B cell (primary cell): ENCODE results near the gene FBXO24. TPM values are rescaled to one million over a fixed set of nuclear protein-coding genes. Genes with fewer than 3 reads are reported as not detected.
A peak's percentile ranks its signal among the peaks of the same experiment; 100 is the strongest.

Experiments
- ATAC-seq: fragments of 200-7000 bp; cut with Tn5 transposase; one replicate; pipeline ENCODE4 v1.10.0; 2021; ENCODE audit warnings: low read depth, mild to moderate bottlenecking, moderate number of reproducible peaks, moderate library complexity
- CTCF ChIA-PET: fragments of 350-600 bp; sonication (Branson Sonifier 250); formaldehyde crosslinking; loops from one replicate; lab custom pipeline; 2021; ENCODE audit warnings: antibody characterized with exemption, inconsistent platforms; lab: Charles Lee
- POLR2A ChIA-PET: fragments of 350-600 bp; sonication (Branson Sonifier 250); formaldehyde crosslinking; loops from one replicate; lab custom pipeline; 2021; ENCODE audit warnings: antibody characterized with exemption; lab: Charles Lee
- DNase-seq: peaks from one replicate; pipeline ENCODE4 v3.0.0; 2013
- H2AFZ ChIP-seq: 2 replicates; pipeline ENCODE4 v1.6.1; 2012; ENCODE audit warnings: mild to moderate bottlenecking, low read depth, low read length; ENCODE audit not compliant: insufficient read depth, poor library complexity, severe bottlenecking
- H3K27ac ChIP-seq, 2 donors: 1 replicate in 1 of 2; 2 replicates in 1 of 2; pipeline ENCODE4 v1.5.1; 2012 to 2013; ENCODE audit warnings: low read length in 2 of 2, mild to moderate bottlenecking in 2 of 2, moderate library complexity in 1 of 2
- H3K27me3 ChIP-seq, 4 experiments: fragments of 200-600 bp in 1 of 4; sonication (generic) in 1 of 4; replicated peaks in 1 of 4; 1 replicate in 2 of 4; 2 replicates in 2 of 4; pipeline versions ENCODE4 v1.6.1 to v1.7.0; 2013 to 2016; ENCODE audit warnings: low read length in 3 of 4, mild to moderate bottlenecking in 2 of 4, mixed read lengths in 1 of 4, moderate library complexity in 1 of 4; ENCODE audit not compliant: insufficient read depth in 4 of 4, control insufficient read depth in 3 of 4; ENCODE audit errors: control extremely low read depth in 1 of 4
- H3K36me3 ChIP-seq, 2 experiments: replicated peaks in 1 of 2; 1 replicate in 1 of 2; 2 replicates in 1 of 2; pipeline versions ENCODE4 v1.6.1 to v1.7.1; 2013; ENCODE audit warnings: low read length in 1 of 2; ENCODE audit not compliant: insufficient read depth in 2 of 2, control insufficient read depth in 1 of 2; ENCODE audit errors: control extremely low read depth in 1 of 2, extremely low read depth in 1 of 2
- H3K4me1 ChIP-seq, 2 donors: fragments of 200-600 bp in 1 of 2; sonication (generic) in 1 of 2; 1 replicate in 1 of 2; 2 replicates in 1 of 2; pipeline versions ENCODE4 v1.5.1 to v1.6.1; 2013 to 2017; ENCODE audit warnings: low read length in 2 of 2; ENCODE audit not compliant: control insufficient read depth in 2 of 2, insufficient read depth in 2 of 2
- H3K4me2 ChIP-seq: replicated peaks from 2 replicates; pipeline ENCODE3; 2012; ENCODE audit warnings: mild to moderate bottlenecking, low read depth, low read length; ENCODE audit not compliant: poor library complexity, severe bottlenecking
- H3K4me3 ChIP-seq, 5 experiments: fragments of 200-600 bp in 1 of 5; sonication (generic) in 1 of 5; 1 replicate in 3 of 5; 2 replicates in 2 of 5; pipeline versions ENCODE4 v1.5.1 to v1.7.0; 2011 to 2016; ENCODE audit warnings: low read length in 4 of 5, mild to moderate bottlenecking in 4 of 5, low read depth in 2 of 5, control low read depth in 1 of 5, moderate library complexity in 1 of 5; ENCODE audit not compliant: insufficient read depth in 1 of 5; ENCODE audit errors: control extremely low read depth in 1 of 5, extremely low read depth in 1 of 5
- H3K79me2 ChIP-seq: fragments of 200-600 bp; sonication (generic); one replicate; pipeline ENCODE4 v1.6.0; 2016; ENCODE audit warnings: low read length; ENCODE audit not compliant: control insufficient read depth, insufficient read depth
- H3K9ac ChIP-seq: fragments of 200-600 bp; sonication (generic); 2 replicates; pipeline ENCODE4 v1.6.1; 2017; ENCODE audit warnings: mild to moderate bottlenecking, low read length, moderate library complexity
- H3K9me3 ChIP-seq, 3 donors: one replicate each; pipeline versions ENCODE4 v1.6.1 to v1.7.1; 2013; ENCODE audit warnings: low read length in 2 of 3; ENCODE audit not compliant: control insufficient read depth in 2 of 3, insufficient read depth in 1 of 3; ENCODE audit errors: control extremely low read depth in 1 of 3
- H4K20me1 ChIP-seq: 2 replicates; pipeline ENCODE4 v1.6.0; 2012; ENCODE audit warnings: mild to moderate bottlenecking, low read length; ENCODE audit not compliant: insufficient read depth, control insufficient read depth, poor library complexity, severe bottlenecking
- H3K27ac Mint-ChIP-seq: one replicate; pipeline ENCODE4 v1.8.0; 2021; ENCODE audit warnings: mixed read lengths
- H3K27me3 Mint-ChIP-seq: one replicate; pipeline ENCODE4 v1.8.0; 2021; ENCODE audit warnings: mixed read lengths
- H3K4me1 Mint-ChIP-seq: one replicate; pipeline ENCODE4 v1.8.0; 2021; ENCODE audit warnings: mixed read lengths
- H3K4me3 Mint-ChIP-seq: one replicate; pipeline ENCODE4 v1.8.0; 2021; ENCODE audit warnings: mixed read lengths
- H3K9me3 Mint-ChIP-seq: one replicate; pipeline ENCODE4 v1.8.0; 2022; ENCODE audit warnings: mixed read lengths; ENCODE audit not compliant: insufficient read depth
- EZH2 ChIP-seq: IDR thresholded peaks from 2 replicates; pipeline ENCODE4 v1.6.1; 2012; ENCODE audit warnings: borderline replicate concordance, low read depth, mild to moderate bottlenecking, moderate library complexity, low read length; ENCODE audit not compliant: insufficient read depth, poor library complexity, severe bottlenecking
- WGBS: methylation state at CpG from one replicate; pipeline ENCODE4 v1.1.5; 2013; ENCODE audit warnings: missing lambda C conversion rate; ENCODE audit not compliant: insufficient coverage; 5-methylcytosine and 5-hydroxymethylcytosine counted together
- intact Hi-C: fragments of 100-400 bp; cut with micrococcal nuclease; formaldehyde crosslinking; loops from one replicate; pipeline ENCODE4 v1.10.0; 2022
- polyA plus RNA-seq: library from polyadenylated mRNA; depleted of rRNA; stranded (reverse); fragments of >200 nt; gene quantifications from 2 replicates; pipeline ENCODE4 v1.2.3, GENCODE V29; 2012
- total RNA-seq, 2 donors: library from RNA; stranded (reverse); fragments of 120-200 nt in 1 of 2; gene quantifications; 1 replicate in 1 of 2; 2 replicates in 1 of 2; pipeline versions ENCODE4 v1.2.3 to v1.2.4, GENCODE V29; 2013 to 2022
- TF ChIP-seq, protein P1 (sequence below): fragments of 200-600 bp; IDR thresholded peaks from one replicate; pipeline ENCODE4 v1.8.0; 2022; ENCODE audit warnings: antibody characterized with exemption, mild to moderate bottlenecking

The FBXO24 gene
- total and polyA plus RNA-seq, 2 donors (not counting 1 experiment from before 2014, with no cell fraction given) = 1.2 to 1.6 TPM

DNA sequence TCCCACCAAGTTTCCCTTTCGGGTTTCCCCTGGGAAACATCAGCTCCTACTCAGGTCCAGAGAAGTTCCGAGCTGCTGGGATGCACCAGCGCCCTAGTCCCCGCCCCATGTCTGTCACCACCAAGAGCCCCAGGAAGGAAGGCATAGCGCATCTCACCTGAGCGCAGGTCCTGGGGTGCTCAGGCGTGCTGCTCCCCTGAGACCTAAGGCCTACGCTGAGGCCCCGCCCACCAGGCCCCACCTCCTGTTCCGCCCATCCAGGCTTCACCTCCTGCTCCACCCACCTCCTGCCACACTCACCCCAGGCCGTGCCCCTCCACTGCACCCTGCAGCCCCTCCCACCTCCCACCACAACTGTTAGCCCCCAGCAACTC lies 56.4 kb downstream of the FBXO24 start:
- Histone ChIP-seq H3K4me3 (peak overlapping the region in 1 of 5 experiments; percentile 29), H3K4me2 (peak overlapping the region; percentile 57), H2AFZ (no peak overlapping the region), H3K79me2 (no peaks in the 10 kb centered on the region), H3K36me3 (no peaks in the 10 kb centered on the region), H3K9me3 (peaks cover 0 to 9% (median 0%) of the 10 kb centered on the region in 3 donors), H3K9ac (no peak overlapping the region), H3K4me1 (peaks cover 4 to 10% of the 10 kb centered on the region in 2 donors), H3K27ac (no peak overlapping the region), H4K20me1 (no peaks in the 10 kb centered on the region), H3K27me3 (peaks cover 0 to 19% (median 2%) of the 10 kb centered on the region in 4 experiments)
- Mint-ChIP-seq H3K4me3 (no peak overlapping the region), H3K27me3 (peaks cover 11% of the 10 kb centered on the region), H3K27ac (no peak overlapping the region), H3K4me1 (peaks cover 8% of the 10 kb centered on the region), H3K9me3 (no peaks in the 10 kb centered on the region)
- ChIA-PET POLR2A (no interaction called here), CTCF (interaction anchor here (1.0 to 1.3 kb wide), 2 partner anchors 10 to 30 kb away, joined by 3 to 5 read pairs; partner anchors contain the start of gene MOSPD3)
- DNase-seq (peak; percentile 82), ATAC-seq (peak; percentile 94)
- intact Hi-C loops = no loop called here
- 63% methylated on average over 11 of the region's 11 CpGs for WGBS
- TF ChIP-seq, protein P1, sequence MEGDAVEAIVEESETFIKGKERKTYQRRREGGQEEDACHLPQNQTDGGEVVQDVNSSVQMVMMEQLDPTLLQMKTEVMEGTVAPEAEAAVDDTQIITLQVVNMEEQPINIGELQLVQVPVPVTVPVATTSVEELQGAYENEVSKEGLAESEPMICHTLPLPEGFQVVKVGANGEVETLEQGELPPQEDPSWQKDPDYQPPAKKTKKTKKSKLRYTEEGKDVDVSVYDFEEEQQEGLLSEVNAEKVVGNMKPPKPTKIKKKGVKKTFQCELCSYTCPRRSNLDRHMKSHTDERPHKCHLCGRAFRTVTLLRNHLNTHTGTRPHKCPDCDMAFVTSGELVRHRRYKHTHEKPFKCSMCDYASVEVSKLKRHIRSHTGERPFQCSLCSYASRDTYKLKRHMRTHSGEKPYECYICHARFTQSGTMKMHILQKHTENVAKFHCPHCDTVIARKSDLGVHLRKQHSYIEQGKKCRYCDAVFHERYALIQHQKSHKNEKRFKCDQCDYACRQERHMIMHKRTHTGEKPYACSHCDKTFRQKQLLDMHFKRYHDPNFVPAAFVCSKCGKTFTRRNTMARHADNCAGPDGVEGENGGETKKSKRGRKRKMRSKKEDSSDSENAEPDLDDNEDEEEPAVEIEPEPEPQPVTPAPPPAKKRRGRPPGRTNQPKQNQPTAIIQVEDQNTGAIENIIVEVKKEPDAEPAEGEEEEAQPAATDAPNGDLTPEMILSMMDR = no peak
- TF ChIP-seq EZH2 = no peak

DNA sequence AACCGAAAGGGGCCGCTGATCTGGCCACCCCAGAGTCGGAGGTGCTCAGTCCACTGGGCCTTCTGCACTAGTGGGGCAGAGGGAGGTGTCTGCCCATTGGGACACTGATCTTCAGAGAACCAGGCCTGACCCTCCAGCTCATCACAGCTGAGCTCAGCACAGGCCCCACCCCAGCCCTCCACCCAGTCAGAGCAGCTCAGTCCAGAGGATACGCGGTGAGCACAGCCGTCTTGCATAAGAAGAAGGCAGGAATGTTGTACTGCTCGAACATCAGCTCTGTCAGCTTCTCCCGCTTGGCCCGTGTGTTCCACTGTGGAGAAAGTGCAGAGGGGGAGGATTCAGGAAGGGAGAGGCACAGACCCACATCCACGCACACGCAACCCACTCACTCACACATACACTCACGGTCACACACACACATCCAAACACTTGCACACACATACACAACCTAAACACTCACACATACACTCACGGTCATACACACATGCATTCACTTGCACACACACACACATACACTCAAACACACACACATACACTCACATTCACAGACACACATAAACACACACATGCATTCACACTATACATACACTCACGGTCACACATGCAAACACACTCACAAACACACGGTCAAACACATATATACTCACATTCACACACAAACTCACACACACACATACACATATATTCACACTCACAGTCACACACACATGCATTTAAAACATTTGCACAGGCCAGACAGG lies 63.9 kb downstream of the FBXO24 start:
- Mint-ChIP-seq H3K27ac (no peak overlapping the region), H3K27me3 (peaks cover 39% of the 10 kb centered on the region), H3K9me3 (no peaks in the 10 kb centered on the region), H3K4me1 (no peaks in the 10 kb centered on the region), H3K4me3 (no peak overlapping the region)
- WGBS = 97% methylated on average over 9 of the region's 15 CpGs
- peaks cover 0 to 2% (median 0%) of the 10 kb centered on the region in 3 donors for H3K9me3 ChIP-seq
- POLR2A ChIA-PET = interaction anchor here (0.5 to 0.6 kb wide), 2 partner anchors 460 to 1255 kb away, joined by 3 read pairs; no protein-coding TSS in a partner anchor
- no peak overlapping the region for H3K4me2 ChIP-seq
- ATAC-seq = no peak
- no peaks in the 10 kb centered on the region for H4K20me1 ChIP-seq
- H3K36me3 ChIP-seq = no peaks in the 10 kb centered on the region
- no peak overlapping the region for H3K27ac ChIP-seq
- no peaks in the 10 kb centered on the region for H3K4me1 ChIP-seq
- CTCF ChIA-PET = no interaction called here
- no peak overlapping the region for H3K4me3 ChIP-seq
- H3K79me2 ChIP-seq = no peaks in the 10 kb centered on the region
- TF ChIP-seq, protein P1 = no peak
- TF ChIP-seq EZH2 = no peak
- H3K27me3 ChIP-seq = peaks cover 0 to 36% (median 8%) of the 10 kb centered on the region in 4 experiments
- no peak overlapping the region for H3K9ac ChIP-seq
- DNase-seq = no peak
- H2AFZ ChIP-seq = no peak overlapping the region
- intact Hi-C loops = no loop called here
